PFSK-1 (cell line): Measurements from ENCODE around the gene ZNF462.

Experiments used
- POLR2AphosphoS5 ChIP-seq: IDR thresholded peaks from 2 replicates; pipeline ENCODE4 v1.6.1; 2012; ENCODE audit warnings: low read depth, mild to moderate bottlenecking, control low read depth, low read length, moderate library complexity
- SIN3A ChIP-seq: IDR thresholded peaks from 2 replicates; pipeline ENCODE4 v1.6.1; 2012; ENCODE audit warnings: mild to moderate bottlenecking, low read length, moderate library complexity, borderline replicate concordance; ENCODE audit not compliant: insufficient read depth
- TF ChIP-seq, protein P1 (sequence below), 2 experiments: IDR thresholded peaks; 2 replicates each; pipeline versions ENCODE4 v1.6.1 to v1.8.0; 2011 to 2012; ENCODE audit warnings: low read depth in 2 of 2, low read length in 2 of 2, control low read depth in 1 of 2, inconsistent platforms in 1 of 2, mild to moderate bottlenecking in 1 of 2, moderate library complexity in 1 of 2; ENCODE audit not compliant: insufficient read depth in 1 of 2

DNA sequence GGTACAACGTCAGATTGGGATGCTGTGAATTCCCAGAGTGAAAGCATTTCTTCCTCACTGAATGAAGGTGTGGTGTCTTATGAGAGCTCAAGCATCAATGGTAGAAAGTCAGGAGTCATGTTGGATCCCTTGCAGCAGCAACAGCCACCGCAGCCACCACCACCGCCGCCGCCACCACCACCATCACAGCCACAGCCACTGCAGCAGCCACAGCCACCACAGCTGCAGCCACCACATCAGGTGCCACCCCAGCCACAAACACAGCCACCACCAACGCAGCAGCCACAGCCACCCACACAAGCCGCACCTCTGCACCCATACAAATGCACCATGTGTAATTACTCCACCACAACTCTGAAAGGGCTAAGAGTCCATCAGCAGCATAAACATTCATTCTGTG lies 62.4 kb downstream of the ZNF462 start:
- TF ChIP-seq SIN3A (no peak), POLR2AphosphoS5 (no peak)
- TF ChIP-seq, protein P1, sequence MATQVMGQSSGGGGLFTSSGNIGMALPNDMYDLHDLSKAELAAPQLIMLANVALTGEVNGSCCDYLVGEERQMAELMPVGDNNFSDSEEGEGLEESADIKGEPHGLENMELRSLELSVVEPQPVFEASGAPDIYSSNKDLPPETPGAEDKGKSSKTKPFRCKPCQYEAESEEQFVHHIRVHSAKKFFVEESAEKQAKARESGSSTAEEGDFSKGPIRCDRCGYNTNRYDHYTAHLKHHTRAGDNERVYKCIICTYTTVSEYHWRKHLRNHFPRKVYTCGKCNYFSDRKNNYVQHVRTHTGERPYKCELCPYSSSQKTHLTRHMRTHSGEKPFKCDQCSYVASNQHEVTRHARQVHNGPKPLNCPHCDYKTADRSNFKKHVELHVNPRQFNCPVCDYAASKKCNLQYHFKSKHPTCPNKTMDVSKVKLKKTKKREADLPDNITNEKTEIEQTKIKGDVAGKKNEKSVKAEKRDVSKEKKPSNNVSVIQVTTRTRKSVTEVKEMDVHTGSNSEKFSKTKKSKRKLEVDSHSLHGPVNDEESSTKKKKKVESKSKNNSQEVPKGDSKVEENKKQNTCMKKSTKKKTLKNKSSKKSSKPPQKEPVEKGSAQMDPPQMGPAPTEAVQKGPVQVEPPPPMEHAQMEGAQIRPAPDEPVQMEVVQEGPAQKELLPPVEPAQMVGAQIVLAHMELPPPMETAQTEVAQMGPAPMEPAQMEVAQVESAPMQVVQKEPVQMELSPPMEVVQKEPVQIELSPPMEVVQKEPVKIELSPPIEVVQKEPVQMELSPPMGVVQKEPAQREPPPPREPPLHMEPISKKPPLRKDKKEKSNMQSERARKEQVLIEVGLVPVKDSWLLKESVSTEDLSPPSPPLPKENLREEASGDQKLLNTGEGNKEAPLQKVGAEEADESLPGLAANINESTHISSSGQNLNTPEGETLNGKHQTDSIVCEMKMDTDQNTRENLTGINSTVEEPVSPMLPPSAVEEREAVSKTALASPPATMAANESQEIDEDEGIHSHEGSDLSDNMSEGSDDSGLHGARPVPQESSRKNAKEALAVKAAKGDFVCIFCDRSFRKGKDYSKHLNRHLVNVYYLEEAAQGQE (IDR thresholded peaks at IDR 0.05; ENCODE audit: insufficient read depth in 1 of 2, low read depth in 2 of 2, low read length in 2 of 2), result no peak
